ENCODE results near the gene KATNB1. TPM values are rescaled to one million over a fixed set of nuclear protein-coding genes. Genes with fewer than 3 reads are reported as not detected.

Gene KATNB1
- total RNA-seq, 4 donors from 2014 or later, result 6.4 to 21.5 (median 11.1) TPM

GRCh38 chr16:57749856-57750452, 14.4 kb downstream of the KATNB1 start:
- WGBS, 2 donors (ENCODE audit: low coverage in 1 of 2), result 82 to 100% methylated on average over 1 to 5 of the region's 5 CpGs
- ATAC-seq, result no peak
- TF ChIP-seq POLR2AphosphoS5 (IDR thresholded peaks at IDR 0.05), result no peak
- TF ChIP-seq CTCF (IDR thresholded peaks at IDR 0.05), result no peak
- TF ChIP-seq POLR2A (IDR thresholded peaks at IDR 0.05), result no peak
- TF ChIP-seq EP300 (IDR thresholded peaks at IDR 0.05), result no peak
- no peaks in the 10 kb centered on the region for H3K27me3 ChIP-seq
- no peak overlapping the region for H3K27ac ChIP-seq
- no peaks in the 10 kb centered on the region for H3K4me1 ChIP-seq
- no peaks in the 10 kb centered on the region for H3K9me3 ChIP-seq
- H3K36me3 ChIP-seq, result peaks cover 0 to 85% of the 10 kb centered on the region in 2 donors
- H3K4me3 ChIP-seq, result no peak overlapping the region

GRCh38 chr16:57750796-57751538, 15.4 kb downstream of the KATNB1 start:
- Histone ChIP-seq H3K4me1 (no peaks in the 10 kb centered on the region), H3K27ac (no peak overlapping the region), H3K36me3 (peaks cover 0 to 88% of the 10 kb centered on the region in 2 donors), H3K27me3 (no peaks in the 10 kb centered on the region), H3K9me3 (no peaks in the 10 kb centered on the region), H3K4me3 (no peak overlapping the region)
- no peak for ATAC-seq
- 93% methylated on average over 3 of the region's 24 CpGs; no CpG with 5 or more reads in 1 of the 2 donors for WGBS, 2 donors (ENCODE audit: low coverage in 1 of 2)
- TF ChIP-seq POLR2AphosphoS5 (IDR thresholded peaks at IDR 0.05) (no peak), CTCF (IDR thresholded peaks at IDR 0.05) (no peak), POLR2A (IDR thresholded peaks at IDR 0.05) (no peak), EP300 (IDR thresholded peaks at IDR 0.05) (no peak)

- H3K27ac ChIP-seq, result no peak overlapping the region
- H3K4me3 ChIP-seq, result no peak overlapping the region
- no peaks in the 10 kb centered on the region for H3K27me3 ChIP-seq
- TF ChIP-seq CTCF (IDR thresholded peaks at IDR 0.05) (no peak), POLR2AphosphoS5 (IDR thresholded peaks at IDR 0.05) (no peak), POLR2A (IDR thresholded peaks at IDR 0.05) (no peak), EP300 (IDR thresholded peaks at IDR 0.05) (no peak)
- peaks cover 0 to 90% of the 10 kb centered on the region in 2 donors for H3K36me3 ChIP-seq
- 80 to 100% methylated on average over 4 to 6 of the region's 26 CpGs for WGBS, 2 donors (ENCODE audit: low coverage in 1 of 2)
- H3K4me1 ChIP-seq, result no peaks in the 10 kb centered on the region
- no peak for ATAC-seq
- H3K9me3 ChIP-seq, result no peaks in the 10 kb centered on the region
These were observed 16.1 kb downstream of the KATNB1 start for GRCh38 chr16:57751539-57752202.

- Histone ChIP-seq H3K4me3 (no peak overlapping the region), H3K36me3 (peaks cover 0 to 87% of the 10 kb centered on the region in 2 donors), H3K27me3 (no peaks in the 10 kb centered on the region), H3K4me1 (peaks cover 0 to 4% (median 0%) of the 10 kb centered on the region in 3 donors), H3K27ac (no peak overlapping the region), H3K9me3 (no peaks in the 10 kb centered on the region)
- no peak for TF ChIP-seq CTCF (IDR thresholded peaks at IDR 0.05)
- no peak for TF ChIP-seq EP300 (IDR thresholded peaks at IDR 0.05)
- TF ChIP-seq POLR2AphosphoS5 (IDR thresholded peaks at IDR 0.05), result no peak
- no peak for TF ChIP-seq POLR2A (IDR thresholded peaks at IDR 0.05)
- 73% methylated on average over 3 of the region's 6 CpGs; no CpG with 5 or more reads in 1 of the 2 donors for WGBS, 2 donors (ENCODE audit: low coverage in 1 of 2)
- no peak for ATAC-seq
These were observed 16.6 kb downstream of the KATNB1 start for GRCh38 chr16:57752203-57752580.
